ENCODE measurements around the gene MFF.

The MFF gene, protein sequence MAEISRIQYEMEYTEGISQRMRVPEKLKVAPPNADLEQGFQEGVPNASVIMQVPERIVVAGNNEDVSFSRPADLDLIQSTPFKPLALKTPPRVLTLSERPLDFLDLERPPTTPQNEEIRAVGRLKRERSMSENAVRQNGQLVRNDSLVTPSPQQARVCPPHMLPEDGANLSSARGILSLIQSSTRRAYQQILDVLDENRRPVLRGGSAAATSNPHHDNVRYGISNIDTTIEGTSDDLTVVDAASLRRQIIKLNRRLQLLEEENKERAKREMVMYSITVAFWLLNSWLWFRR

GRCh38 chr2:227324995-227325838 is at the start of gene MFF:
MFF (plus strand) TSS chr2:227325251; CDS start chr2:227330666, 5,415 bp downstream.
- DNase-seq (ENCODE audit: low read depth), result peak; percentile 59

- DNase-seq (ENCODE audit: low read depth), result no peak
Measured at GRCh38 chr2:227280895-227281294, 44.2 kb upstream of the MFF start.

DNA sequence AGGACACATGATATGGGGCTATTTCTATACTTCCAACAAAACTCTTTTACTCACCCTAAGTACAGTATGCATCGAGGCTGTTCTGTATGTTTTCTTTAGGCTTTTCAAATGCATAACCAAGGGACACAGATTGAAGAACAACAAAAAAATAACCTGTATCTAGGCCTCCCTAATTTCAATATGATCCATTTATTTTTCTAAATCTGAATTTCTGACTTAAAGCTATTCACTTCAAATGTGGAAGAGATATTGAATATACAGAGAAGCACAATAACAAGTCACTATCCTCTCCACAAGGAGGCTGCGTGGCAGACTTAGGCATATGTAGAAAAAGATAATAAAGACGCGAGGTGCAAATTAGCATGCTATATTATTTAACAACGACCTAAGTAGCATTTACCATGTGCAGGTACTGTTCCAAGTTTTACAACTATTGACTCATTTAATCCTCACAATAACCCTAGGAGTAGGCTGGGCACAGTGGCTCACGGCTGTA is 39.3 kb upstream of the MFF start:
- no peak for DNase-seq (ENCODE audit: low read depth)

- DNase-seq (ENCODE audit: low read depth), result no peak
Measured at GRCh38 chr2:227287771-227288170, 37.3 kb upstream of the MFF start.

DNA sequence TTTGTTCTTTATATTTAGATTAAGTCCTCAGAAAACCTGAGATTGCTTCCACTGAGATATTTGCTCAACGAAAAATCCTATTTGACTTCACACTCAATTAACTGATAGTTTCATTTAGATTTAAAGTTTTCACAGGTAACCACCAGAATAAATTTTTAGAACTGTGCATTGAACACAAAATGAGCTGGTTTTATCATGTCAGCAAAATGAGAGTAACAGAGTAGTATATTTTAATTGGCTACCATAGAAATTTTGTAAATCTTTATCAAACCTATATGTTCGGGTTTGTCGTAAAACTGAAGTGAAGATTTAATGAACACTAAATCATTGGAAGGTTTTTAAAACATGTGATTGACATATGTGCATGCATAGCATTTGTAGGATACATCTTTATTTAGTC is 32.7 kb upstream of the MFF start:
- DNase-seq (ENCODE audit: low read depth), result no peak

- no peak for DNase-seq (ENCODE audit: low read depth)
Measured at GRCh38 chr2:227293531-227293930, 31.5 kb upstream of the MFF start.

DNA sequence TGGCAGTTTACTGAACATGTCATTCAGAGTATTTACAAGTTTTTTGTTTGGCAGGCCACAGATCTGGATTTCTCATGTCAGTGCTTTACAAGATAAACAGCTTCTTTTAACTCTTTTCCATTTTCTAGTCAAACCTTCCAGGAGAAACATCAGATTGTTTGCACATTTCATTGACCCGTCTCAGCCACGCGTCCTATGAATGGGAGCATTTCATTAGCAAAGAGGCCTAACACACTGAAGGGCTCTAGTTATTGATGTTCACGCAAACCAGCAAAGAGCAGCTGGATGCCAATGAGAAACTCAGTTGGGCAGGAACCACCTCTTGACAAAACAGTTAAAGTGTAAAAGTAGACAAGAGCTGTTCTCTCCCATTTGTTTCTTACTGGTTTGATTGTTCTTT is 29.2 kb upstream of the MFF start:
- no peak for DNase-seq (ENCODE audit: low read depth)

DNA sequence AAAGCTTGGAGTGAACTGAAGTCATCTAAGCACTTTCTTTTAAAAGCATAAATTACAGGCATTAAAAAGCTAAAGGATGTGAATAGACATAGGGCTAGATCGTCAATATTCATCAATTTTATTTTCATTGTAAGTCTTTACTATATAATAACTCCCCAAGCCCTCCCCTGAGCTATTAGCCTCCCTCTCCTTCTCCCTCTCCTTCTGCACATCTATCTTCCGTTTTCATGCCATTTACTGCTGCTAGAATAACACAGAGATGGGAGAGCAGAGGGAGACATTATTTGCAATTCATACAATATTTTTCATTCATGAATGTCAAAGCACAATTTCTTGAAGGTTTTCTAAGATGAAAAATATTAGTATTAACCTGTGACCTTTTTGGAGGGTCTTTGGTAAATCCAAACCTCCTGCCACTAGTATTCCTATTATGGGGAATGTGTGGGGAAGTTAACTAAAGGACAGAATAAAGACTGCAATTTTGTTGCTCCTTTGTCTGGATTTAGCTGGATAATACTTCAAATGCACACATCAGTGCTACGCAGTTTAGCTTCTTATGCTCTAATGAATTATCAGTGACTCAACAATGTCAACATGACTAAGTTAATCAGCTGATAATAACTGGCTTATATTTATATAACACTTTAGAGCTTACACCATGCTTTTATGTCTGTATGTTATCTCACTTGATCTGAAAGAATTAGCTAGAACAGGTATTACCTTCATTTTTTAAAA is 28.2 kb upstream of the MFF start:
- no peak for DNase-seq (ENCODE audit: low read depth)

DNA sequence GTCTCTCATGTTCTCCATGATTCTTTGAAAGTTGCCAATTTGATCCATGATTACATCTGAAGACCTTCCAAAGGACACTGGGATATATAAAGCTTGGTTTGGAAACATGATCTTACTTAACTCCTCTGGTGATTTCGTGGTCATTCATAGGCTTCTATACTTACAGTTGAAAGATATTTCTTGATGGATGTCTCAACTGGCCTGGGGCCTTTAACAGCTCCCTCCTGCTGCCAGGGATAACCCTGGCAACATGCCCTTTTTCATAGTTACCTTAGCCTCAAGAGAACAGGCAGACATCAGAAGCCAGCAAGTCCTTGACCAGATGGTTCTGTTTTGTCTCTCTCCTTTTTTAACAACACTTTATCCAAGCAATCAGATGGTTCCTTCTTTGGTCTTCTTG is 23.5 kb upstream of the MFF start:
- DNase-seq (ENCODE audit: low read depth), result no peak

DNA sequence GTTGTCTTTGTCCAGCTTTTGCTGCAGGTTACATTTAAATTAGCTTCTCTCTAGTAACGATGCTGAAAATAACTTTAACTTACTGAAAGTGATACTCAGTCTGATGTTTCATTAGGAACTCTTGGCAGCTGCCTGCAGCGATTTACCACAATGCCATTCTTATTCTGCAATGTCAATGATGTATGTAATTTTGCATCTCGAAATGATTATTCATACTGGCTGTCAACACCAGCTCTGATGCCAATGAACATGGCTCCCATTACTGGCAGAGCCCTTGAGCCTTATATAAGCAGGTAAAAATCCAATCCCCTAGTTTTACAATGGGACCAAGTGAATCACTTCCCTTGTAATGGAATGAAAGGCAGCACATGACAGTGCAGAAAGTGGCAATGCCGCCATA is 16.3 kb upstream of the MFF start:
- DNase-seq (ENCODE audit: low read depth), result no peak

DNA sequence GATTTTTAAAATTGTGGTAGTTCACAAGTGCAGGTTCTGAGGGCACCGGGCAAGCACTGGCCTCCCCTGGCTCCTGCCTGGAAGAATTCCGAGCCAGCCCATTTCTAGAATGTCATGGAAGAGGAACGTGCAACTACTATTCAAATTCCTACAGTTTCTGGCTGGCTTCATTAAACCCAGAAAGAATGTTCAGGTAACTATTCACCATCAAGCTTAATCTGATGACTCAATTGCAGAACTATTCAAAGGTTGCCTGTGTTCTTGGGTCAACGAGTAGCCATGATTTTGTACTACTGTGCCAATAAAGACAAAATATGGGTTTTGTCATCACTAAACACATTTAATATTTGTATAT is 14.3 kb upstream of the MFF start:
- no peak for DNase-seq (ENCODE audit: low read depth)

DNA sequence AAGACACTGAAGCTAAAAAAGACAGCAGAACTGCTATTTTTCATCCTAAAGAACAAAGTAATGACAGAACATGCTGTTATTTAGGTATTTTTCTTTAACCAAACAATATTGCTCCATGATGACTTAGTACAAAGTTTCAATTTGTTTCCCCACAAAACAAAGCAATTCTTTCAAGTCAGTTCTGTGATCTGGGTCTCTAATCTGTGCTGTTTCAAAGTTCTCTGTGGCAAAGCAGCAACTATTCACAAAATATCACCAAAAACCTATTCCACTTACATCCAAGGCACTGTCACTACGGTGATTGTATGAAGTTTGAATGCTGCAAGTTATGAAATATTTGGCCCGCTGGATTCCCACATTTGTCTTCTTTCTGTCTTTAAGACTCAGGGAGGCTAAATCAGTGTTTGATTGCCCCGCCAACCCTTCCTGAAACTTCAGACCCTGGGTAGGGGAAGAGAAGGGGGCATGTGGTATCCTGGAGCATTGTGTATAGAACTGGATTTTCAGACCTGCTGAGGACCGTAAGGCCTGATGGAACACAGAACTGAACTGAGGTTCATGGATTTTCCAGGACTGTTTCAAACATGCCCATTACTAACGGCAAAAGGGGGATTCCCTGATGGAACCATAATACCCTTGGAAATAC is 13.1 kb upstream of the MFF start:
- DNase-seq (ENCODE audit: low read depth), result no peak

DNA sequence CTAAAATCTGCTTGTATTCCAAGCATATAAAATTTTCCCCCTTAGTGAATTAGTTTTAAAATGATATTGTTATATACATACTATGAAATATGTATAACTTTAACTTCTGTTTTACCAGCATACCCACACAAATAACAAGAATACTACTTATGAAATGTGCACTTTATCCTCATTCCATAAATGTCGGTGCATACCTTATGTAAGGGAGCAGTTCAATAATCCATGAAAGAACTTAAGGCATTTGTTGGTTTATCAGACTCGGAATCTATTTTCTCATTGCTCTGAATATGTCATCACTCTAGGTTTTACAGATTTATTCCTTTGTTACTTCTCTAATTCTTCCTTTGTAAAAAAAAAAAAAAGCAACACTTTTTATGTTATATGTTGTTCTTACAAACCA is 12.5 kb upstream of the MFF start:
- no peak for DNase-seq (ENCODE audit: low read depth)

DNA sequence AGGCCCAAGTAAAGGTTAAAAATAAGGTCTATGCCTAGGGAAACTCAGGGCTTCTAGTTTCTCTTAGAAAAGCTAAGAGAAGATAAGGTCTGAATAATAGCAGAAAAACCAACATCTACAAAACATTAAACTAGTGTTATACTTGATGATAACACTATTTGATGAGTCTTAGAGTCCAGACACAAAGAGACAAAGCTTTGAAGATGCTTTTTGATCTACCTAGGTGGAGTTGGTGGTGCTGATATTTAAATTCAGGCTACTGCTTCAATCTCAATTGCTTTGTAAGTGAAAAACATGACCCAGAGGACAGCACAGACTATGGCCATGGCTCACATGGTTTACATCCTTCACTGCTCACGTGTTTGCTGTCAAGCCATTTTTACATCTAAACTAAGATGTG is 11.7 kb upstream of the MFF start:
- DNase-seq (ENCODE audit: low read depth), result no peak

GRCh38 chr2:227317834-227318233 is 7.2 kb upstream of the MFF start:
- no peak for DNase-seq (ENCODE audit: low read depth)

- no peak for DNase-seq (ENCODE audit: low read depth)
Measured at GRCh38 chr2:227320305-227321094, 4.6 kb upstream of the MFF start.

DNA sequence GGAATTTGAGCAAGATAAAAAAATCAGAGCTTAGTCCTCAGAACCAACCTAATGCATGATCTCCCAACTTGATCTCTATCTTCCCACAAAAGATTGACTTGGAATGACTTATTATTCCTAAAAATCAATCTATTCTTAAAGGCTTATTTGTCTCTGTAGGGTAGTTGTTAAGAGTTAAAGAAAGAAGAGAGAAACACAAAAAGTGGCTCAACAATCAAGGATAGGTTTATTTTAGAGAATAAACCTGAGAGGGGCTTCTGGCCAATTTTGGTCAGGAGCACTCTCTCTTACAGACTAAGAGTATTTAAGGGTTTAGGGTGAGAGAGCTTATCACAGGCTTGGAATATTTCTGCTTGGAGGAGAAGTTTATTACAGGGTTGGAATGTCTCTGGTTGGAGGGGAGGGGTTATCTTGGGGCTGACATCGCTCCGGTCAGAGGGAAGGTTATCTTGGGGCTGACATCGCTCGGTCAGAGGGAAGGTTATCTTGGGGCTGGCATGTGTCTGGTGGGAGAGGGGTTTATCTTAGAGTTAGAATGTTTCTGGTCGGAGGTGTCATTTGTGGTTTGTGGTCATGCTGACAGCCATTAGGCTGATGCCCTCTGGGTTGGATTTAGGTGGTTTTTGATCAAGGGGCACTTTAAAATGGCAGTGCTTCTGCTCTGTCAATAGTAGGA is 2.4 kb upstream of the MFF start:
- DNase-seq (ENCODE audit: low read depth), result no peak

DNA sequence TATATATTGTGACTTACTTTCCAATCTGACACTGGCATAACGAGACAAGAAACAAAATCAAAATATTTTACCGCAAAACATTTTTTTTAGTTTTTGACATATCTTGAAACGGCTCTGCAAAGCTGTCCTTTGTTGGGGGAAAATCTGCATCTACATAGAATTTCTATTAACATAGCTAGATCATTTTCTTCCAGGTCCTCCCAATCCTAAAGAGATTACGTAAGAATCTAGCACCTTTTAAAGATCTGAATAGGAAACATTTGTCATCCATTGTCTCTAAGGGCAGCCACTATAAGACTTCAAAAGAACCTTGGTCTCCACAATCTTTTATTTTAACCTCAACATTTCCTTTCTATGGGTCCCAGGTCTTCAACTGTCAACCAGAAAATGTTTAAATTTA is 1.2 kb upstream of the MFF start:
- no peak for DNase-seq (ENCODE audit: low read depth)

DNA sequence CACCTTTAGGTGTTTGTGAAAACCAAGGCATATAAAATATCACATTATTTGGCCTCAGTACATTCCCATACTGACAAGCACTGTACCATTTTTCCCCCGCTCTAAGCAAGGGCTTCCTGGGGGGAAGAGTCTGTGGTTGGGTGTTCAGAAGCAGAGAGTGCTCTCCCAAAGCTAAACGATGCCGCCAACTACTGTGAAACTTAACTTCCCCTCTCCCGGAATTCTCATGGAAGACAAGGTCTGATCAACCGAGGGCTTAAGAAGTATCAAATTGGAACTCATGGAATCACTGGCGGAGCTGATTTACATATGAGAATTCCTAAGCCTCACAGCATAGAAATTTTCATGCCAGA is 433 bp upstream of the MFF start:
- DNase-seq (ENCODE audit: low read depth), result no peak

GRCh38 chr2:227325839-227326195 is 766 bp downstream of the MFF start:
- no peak for DNase-seq (ENCODE audit: low read depth)

DNA sequence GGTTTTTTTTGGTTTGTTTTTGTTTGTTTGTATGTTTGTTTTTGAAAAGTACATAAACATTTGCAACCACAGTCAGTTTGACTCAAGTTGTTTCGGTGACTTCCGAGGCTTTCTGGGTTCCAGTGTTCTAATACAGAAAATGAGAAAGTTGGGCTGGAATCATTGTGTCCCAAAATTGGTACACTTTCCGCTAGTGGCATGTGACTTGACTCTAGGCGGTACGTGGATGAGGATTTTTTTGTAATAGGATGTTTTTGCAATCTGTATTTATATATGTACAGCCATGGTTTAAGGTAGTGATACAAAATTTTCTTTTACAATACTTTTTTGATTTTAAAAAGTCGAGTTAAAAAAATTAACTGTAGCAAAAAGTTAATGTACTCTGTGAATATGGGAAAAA is 1.7 kb downstream of the MFF start:
- DNase-seq (ENCODE audit: low read depth), result no peak

Data from non-pigmented ciliary epithelial cell (primary cell).